Neural crest cell (in vitro differentiated cells): Measurements from ENCODE around the gene DYRK1B. TPM values are rescaled to one million over a fixed set of nuclear protein-coding genes. Genes with fewer than 3 reads are reported as not detected.

Experiments used
- DNase-seq: peaks from one replicate; pipeline ENCODE4 v3.0.0; 2021; ENCODE audit warnings: low read depth, mixed read lengths, low spot score
- H3K27ac Mint-ChIP-seq: one replicate; pipeline ENCODE4 v1.8.0; 2021; ENCODE audit warnings: mild to moderate bottlenecking, mixed read lengths; ENCODE audit not compliant: unreplicated experiment
- H3K27me3 Mint-ChIP-seq: 2 replicates; pipeline ENCODE4 v1.8.0; 2021; ENCODE audit warnings: low read depth, mild to moderate bottlenecking, mixed read lengths
- H3K36me3 Mint-ChIP-seq: 2 replicates; pipeline ENCODE4 v1.8.0; 2021; ENCODE audit warnings: low read depth, mild to moderate bottlenecking, mixed read lengths
- H3K4me1 Mint-ChIP-seq: 2 replicates; pipeline ENCODE4 v1.8.0; 2021; ENCODE audit warnings: mixed read lengths
- H3K4me3 Mint-ChIP-seq: one replicate; pipeline ENCODE4 v1.8.0; 2021; ENCODE audit warnings: mild to moderate bottlenecking, mixed read lengths
- H3K9me3 Mint-ChIP-seq: 2 replicates; pipeline ENCODE4 v1.8.0; 2021; ENCODE audit warnings: mixed read lengths
- CTCF ChIP-seq: fragments of 200-600 bp; sonication (generic); conservative IDR thresholded peaks from 2 replicates; pipeline ENCODE4 v1.5.0; 2021; ENCODE audit warnings: antibody characterized with exemption, mild to moderate bottlenecking
- total RNA-seq: library from RNA; stranded (reverse); gene quantifications from 2 replicates; pipeline ENCODE4 v1.2.1, GENCODE V29; 2021

The DYRK1B gene
- total RNA-seq, 1 donor from 2014 or later, result 44.9 TPM

- DNase-seq, result no peak
- H3K27me3 Mint-ChIP-seq, result no peaks in the 10 kb centered on the region
- no peaks in the 10 kb centered on the region for H3K4me1 Mint-ChIP-seq
- peaks cover 2% of the 10 kb centered on the region for H3K36me3 Mint-ChIP-seq
- TF ChIP-seq CTCF, result no peak
- H3K9me3 Mint-ChIP-seq, result no peaks in the 10 kb centered on the region
- no peak overlapping the region for H3K27ac Mint-ChIP-seq
- no peak overlapping the region for H3K4me3 Mint-ChIP-seq
Measured at GRCh38 chr19:39823686-39824085, 10.3 kb downstream of the DYRK1B start.

GRCh38 chr19:39820696-39821095, 13.3 kb downstream of the DYRK1B start:
- Mint-ChIP-seq H3K27ac (no peak overlapping the region), H3K27me3 (no peaks in the 10 kb centered on the region), H3K4me3 (no peak overlapping the region), H3K9me3 (no peaks in the 10 kb centered on the region), H3K36me3 (no peaks in the 10 kb centered on the region), H3K4me1 (no peaks in the 10 kb centered on the region)
- no peak for DNase-seq
- no peak for TF ChIP-seq CTCF

- Mint-ChIP-seq H3K27ac (no peak overlapping the region), H3K4me1 (no peaks in the 10 kb centered on the region), H3K27me3 (no peaks in the 10 kb centered on the region), H3K36me3 (no peaks in the 10 kb centered on the region), H3K4me3 (no peak overlapping the region), H3K9me3 (no peaks in the 10 kb centered on the region)
- no peak for DNase-seq
- no peak for TF ChIP-seq CTCF
Measured at GRCh38 chr19:39819786-39820185, 14.2 kb downstream of the DYRK1B start.

GRCh38 chr19:39818626-39819097, 15.3 kb downstream of the DYRK1B start:
- Mint-ChIP-seq H3K36me3 (no peaks in the 10 kb centered on the region), H3K4me1 (no peaks in the 10 kb centered on the region), H3K27me3 (no peaks in the 10 kb centered on the region), H3K4me3 (peak overlapping the region; percentile 24), H3K9me3 (no peaks in the 10 kb centered on the region), H3K27ac (no peak overlapping the region)
- DNase-seq, result no peak
- no peak for TF ChIP-seq CTCF

- H3K27ac Mint-ChIP-seq, result peak overlapping the region; percentile 30
- no peak for TF ChIP-seq CTCF
- DNase-seq, result no peak
- no peaks in the 10 kb centered on the region for H3K27me3 Mint-ChIP-seq
- no peaks in the 10 kb centered on the region for H3K9me3 Mint-ChIP-seq
- H3K4me3 Mint-ChIP-seq, result no peak overlapping the region
- H3K36me3 Mint-ChIP-seq, result no peaks in the 10 kb centered on the region
- H3K4me1 Mint-ChIP-seq, result no peaks in the 10 kb centered on the region
Measured at GRCh38 chr19:39817888-39818561, 15.9 kb downstream of the DYRK1B start.
